H1 (cell line): ENCODE data around the gene COL5A2. TPM values are rescaled to one million over a fixed set of nuclear protein-coding genes. Genes with fewer than 3 reads are reported as not detected.

Experiments used
- CTCF ChIA-PET: fragments of 300-600 bp; sonication (Branson Sonifier 250); formaldehyde crosslinking; loops from one replicate; lab custom pipeline; 2021; ENCODE audit not compliant: partially characterized antibody; lab: Charles Lee
- POLR2A ChIA-PET: fragments of 300-600 bp; sonication (Branson Sonifier 250); formaldehyde crosslinking; loops from one replicate; lab custom pipeline; 2021; ENCODE audit warnings: inconsistent platforms; ENCODE audit not compliant: partially characterized antibody; lab: Charles Lee
- DNase-seq, 2 experiments: peaks; one replicate each; pipeline versions ENCODE4 v3.0.0 to v3.0.0-alpha.2; 2010 to 2022; ENCODE audit warnings: low spot score in 2 of 2, low read depth in 1 of 2, mixed read lengths in 1 of 2
- FAIRE-seq: peaks from 2 replicates; lab custom pipeline; 2011; peaks lifted over from hg19 to GRCh38; lab: Jason Lieb, UNC
- H2AFZ ChIP-seq: 2 replicates; pipeline ENCODE4 v1.8.1; 2012; ENCODE audit warnings: low read length, inconsistent platforms
- H2AK5ac ChIP-seq: 2 replicates; pipeline ENCODE4 v1.6.1; 2013; ENCODE audit warnings: low read depth, low read length
- H2BK120ac ChIP-seq: replicated peaks from 2 replicates; pipeline ENCODE3; 2013; ENCODE audit warnings: low read depth, low read length, inconsistent platforms
- H2BK12ac ChIP-seq: 2 replicates; pipeline ENCODE4 v1.6.1; 2013; ENCODE audit warnings: low read depth, low read length
- H2BK15ac ChIP-seq: 2 replicates; pipeline ENCODE4 v1.6.1; 2013; ENCODE audit warnings: low read length
- H2BK20ac ChIP-seq: 2 replicates; pipeline ENCODE4 v1.6.1; 2013; ENCODE audit warnings: low read length
- H2BK5ac ChIP-seq: 2 replicates; pipeline ENCODE4 v1.6.1; 2013; ENCODE audit warnings: low read depth, low read length
- H3K14ac ChIP-seq: 2 replicates; pipeline ENCODE4 v1.6.1; 2013; ENCODE audit warnings: inconsistent platforms; ENCODE audit not compliant: insufficient read length
- H3K18ac ChIP-seq: 2 replicates; pipeline ENCODE4 v1.6.1; 2013; ENCODE audit warnings: low read length; ENCODE audit errors: extremely low read depth
- H3K23ac ChIP-seq: 2 replicates; pipeline ENCODE4 v1.6.1; 2013; ENCODE audit warnings: inconsistent platforms; ENCODE audit not compliant: insufficient read length
- H3K23me2 ChIP-seq: 2 replicates; pipeline ENCODE4 v1.6.1; 2013; ENCODE audit warnings: low read depth, low read length
- H3K27ac ChIP-seq: 2 replicates; pipeline ENCODE4 v1.6.1; 2011; ENCODE audit warnings: low read depth, low read length, inconsistent platforms
- H3K27me3 ChIP-seq, 4 experiments: replicated peaks in 1 of 4; 1 replicate in 1 of 4; 2 replicates in 3 of 4; pipeline versions ENCODE4 v1.6.1 to v1.8.1; 2011 to 2013; ENCODE audit warnings: low read length in 3 of 4, mild to moderate bottlenecking in 3 of 4, inconsistent platforms in 2 of 4, mixed read lengths in 2 of 4, moderate library complexity in 1 of 4; ENCODE audit not compliant: control insufficient read depth in 3 of 4, insufficient read depth in 3 of 4; ENCODE audit errors: extremely low read depth in 1 of 4
- H3K36me3 ChIP-seq, 4 experiments: 2 replicates each; pipeline versions ENCODE4 v1.6.1 to v1.8.1; 2011 to 2013; ENCODE audit warnings: mild to moderate bottlenecking in 4 of 4, low read length in 3 of 4, moderate library complexity in 2 of 4, control low read depth in 1 of 4, inconsistent platforms in 1 of 4; ENCODE audit not compliant: insufficient read depth in 4 of 4, control insufficient read depth in 2 of 4
- H3K4ac ChIP-seq: replicated peaks from 2 replicates; pipeline ENCODE3; 2013; ENCODE audit warnings: low read length, low read depth, mixed read lengths, inconsistent platforms; ENCODE audit not compliant: insufficient read length
- H3K4me1 ChIP-seq, 4 experiments: replicated peaks in 1 of 4; 1 replicate in 1 of 4; 2 replicates in 3 of 4; pipeline versions ENCODE4 v1.6.1 to v1.8.1; 2011 to 2013; ENCODE audit warnings: low read length in 3 of 4, inconsistent platforms in 2 of 4, mixed read lengths in 1 of 4; ENCODE audit not compliant: insufficient read depth in 4 of 4, control insufficient read depth in 3 of 4
- H3K4me2 ChIP-seq, 2 experiments: 2 replicates each; pipeline versions ENCODE4 v1.6.1 to v1.8.1; 2011 to 2013; ENCODE audit warnings: low read depth in 2 of 2, low read length in 2 of 2, control low read depth in 1 of 2, inconsistent platforms in 1 of 2, mild to moderate bottlenecking in 1 of 2; ENCODE audit not compliant: insufficient read depth in 1 of 2
- H3K4me3 ChIP-seq, 4 experiments: fragments of 200-600, 300-600 bp in 1 of 4; sonication (generic), shearing (Covaris generic), sonication (Bioruptor Twin) in 1 of 4; 2 replicates each; pipeline versions ENCODE4 v1.5.1 to v1.8.1; 2011 to 2016; ENCODE audit warnings: low read length in 4 of 4, low read depth in 3 of 4, control low read depth in 2 of 4, inconsistent platforms in 2 of 4, mild to moderate bottlenecking in 2 of 4, mixed read lengths in 1 of 4, moderate library complexity in 1 of 4; ENCODE audit not compliant: insufficient read depth in 2 of 4; ENCODE audit errors: extremely low read depth in 1 of 4
- H3K56ac ChIP-seq: replicated peaks from 2 replicates; pipeline ENCODE3; 2013; ENCODE audit warnings: low read depth, mild to moderate bottlenecking, mixed read lengths, low read length, inconsistent platforms; ENCODE audit not compliant: insufficient read length
- H3K79me1 ChIP-seq: 2 replicates; pipeline ENCODE4 v1.6.1; 2013; ENCODE audit warnings: low read depth, low read length, control low read depth
- H3K79me2 ChIP-seq, 2 experiments: 2 replicates each; pipeline versions ENCODE4 v1.6.1 to v1.8.1; 2012 to 2013; ENCODE audit warnings: low read length in 2 of 2, mild to moderate bottlenecking in 2 of 2, inconsistent platforms in 1 of 2; ENCODE audit not compliant: insufficient read depth in 2 of 2, control insufficient read depth in 1 of 2
- H3K9ac ChIP-seq, 4 experiments: replicated peaks in 1 of 4; 1 replicate in 1 of 4; 2 replicates in 3 of 4; pipeline versions ENCODE4 v1.6.1 to v1.8.1; 2011 to 2013; ENCODE audit warnings: low read depth in 3 of 4, low read length in 3 of 4, control low read depth in 2 of 4, mild to moderate bottlenecking in 2 of 4, moderate library complexity in 2 of 4, inconsistent platforms in 1 of 4; ENCODE audit errors: extremely low read depth in 1 of 4
- H3K9me3 ChIP-seq, 2 experiments: 2 replicates each; pipeline versions ENCODE4 v1.6.1 to v1.8.1; 2012 to 2013; ENCODE audit warnings: mild to moderate bottlenecking in 2 of 2, moderate library complexity in 2 of 2, control low read depth in 1 of 2, inconsistent platforms in 1 of 2, low read depth in 1 of 2, low read length in 1 of 2, mixed read lengths in 1 of 2; ENCODE audit not compliant: insufficient read depth in 2 of 2
- H4K20me1 ChIP-seq, 2 experiments: replicated peaks in 1 of 2; 2 replicates each; pipeline versions ENCODE3 to v1.8.1; 2011 to 2013; ENCODE audit warnings: inconsistent platforms in 2 of 2, low read length in 2 of 2, mild to moderate bottlenecking in 1 of 2; ENCODE audit not compliant: insufficient read depth in 2 of 2, control insufficient read depth in 1 of 2
- H4K5ac ChIP-seq: 2 replicates; pipeline ENCODE4 v1.6.1; 2013; ENCODE audit warnings: low read length, low read depth, mixed read lengths, inconsistent platforms; ENCODE audit not compliant: insufficient read length
- H4K8ac ChIP-seq: 2 replicates; pipeline ENCODE4 v1.8.0; 2013; ENCODE audit warnings: mild to moderate bottlenecking, moderate library complexity, low read length, inconsistent platforms; ENCODE audit not compliant: insufficient read depth; ENCODE audit errors: extremely low read depth
- H4K91ac ChIP-seq: replicated peaks from 2 replicates; pipeline ENCODE3; 2013; ENCODE audit warnings: low read length, mixed read lengths, inconsistent platforms; ENCODE audit not compliant: insufficient read length
- GTF2F1 ChIP-seq: IDR thresholded peaks from 2 replicates; pipeline ENCODE4 v1.6.1; 2012; ENCODE audit warnings: low read depth, low read length, improper control_type of control experiment, borderline replicate concordance
- JUN ChIP-seq: IDR thresholded peaks from 2 replicates; pipeline ENCODE4 v1.6.1; 2011; ENCODE audit warnings: low read depth, mild to moderate bottlenecking, improper control_type of control experiment, low read length
- KDM1A ChIP-seq: fragments of 200-600, 300-600 bp; sonication (generic); IDR thresholded peaks from 2 replicates; pipeline ENCODE4 v1.7.1; 2016; ENCODE audit warnings: mild to moderate bottlenecking, low read length, borderline replicate concordance
- KDM4A ChIP-seq: IDR thresholded peaks from one replicate; pipeline ENCODE4 v1.7.1; 2012; ENCODE audit warnings: low read depth, mild to moderate bottlenecking, moderate library complexity, low read length, inconsistent platforms; ENCODE audit not compliant: severe bottlenecking
- KDM5A ChIP-seq: fragments of 200-600 bp; IDR thresholded peaks from 2 replicates; pipeline ENCODE4 v1.7.1; 2012; ENCODE audit warnings: mild to moderate bottlenecking, low read length, inconsistent platforms, mixed read lengths
- MAFK ChIP-seq: IDR thresholded peaks from 2 replicates; pipeline ENCODE4 v1.6.1; 2012; ENCODE audit warnings: low read depth, mild to moderate bottlenecking, improper control_type of control experiment, low read length
- POLR2A ChIP-seq, 2 experiments: IDR thresholded peaks; 1 replicate in 1 of 2; 2 replicates in 1 of 2; pipeline ENCODE4 v1.6.1; 2011; ENCODE audit warnings: low read depth in 2 of 2, low read length in 2 of 2, mild to moderate bottlenecking in 2 of 2; ENCODE audit errors: control extremely low read depth in 1 of 2
- RBBP5 ChIP-seq: IDR thresholded peaks from 2 replicates; pipeline ENCODE4 v1.7.1; 2012; ENCODE audit warnings: low read depth, mild to moderate bottlenecking, inconsistent platforms, low read length, moderate library complexity, borderline replicate concordance
- SAP30 ChIP-seq: fragments of 300-600 bp; sonication (generic); IDR thresholded peaks from 2 replicates; pipeline ENCODE4 v1.7.1; 2012; ENCODE audit warnings: low read length, moderate library complexity, mild to moderate bottlenecking, inconsistent platforms; ENCODE audit not compliant: insufficient read depth, insufficient replicate concordance
- SIX5 ChIP-seq: IDR thresholded peaks from 2 replicates; pipeline ENCODE4 v1.6.1; 2011; ENCODE audit warnings: mild to moderate bottlenecking, low read depth, low read length
- SP2 ChIP-seq: IDR thresholded peaks from 2 replicates; pipeline ENCODE4 v1.6.1; 2012; ENCODE audit warnings: mild to moderate bottlenecking, low read length, inconsistent platforms
- TEAD4 ChIP-seq: IDR thresholded peaks from 2 replicates; pipeline ENCODE4 v1.6.1; 2012; ENCODE audit warnings: low read depth, low read length, inconsistent platforms, mixed read lengths
- YY1 ChIP-seq: IDR thresholded peaks from 2 replicates; pipeline ENCODE4 v1.6.1; 2011; ENCODE audit warnings: low read depth, mild to moderate bottlenecking, low read length
- ZNF274 ChIP-seq: IDR thresholded peaks from 2 replicates; pipeline ENCODE4 v1.7.0; 2012; ENCODE audit warnings: low read length, borderline replicate concordance; ENCODE audit errors: extremely low read depth
- WGBS, 2 experiments: shearing (Covaris generic) in 1 of 2; methylation state at CpG; one replicate each; pipeline versions ENCODE4 v1.1.6 to v1.1.7; 2013 to 2015; ENCODE audit warnings: low lambda C conversion rate in 2 of 2, mixed read lengths in 2 of 2, inconsistent platforms in 1 of 2, low coverage in 1 of 2, missing lambda C conversion rate in 1 of 2; ENCODE audit not compliant: insufficient replicate concordance in 2 of 2, insufficient coverage in 1 of 2, insufficient read length in 1 of 2; ENCODE audit errors: extremely low coverage in 1 of 2, missing lambda C conversion rate in 1 of 2; 5-methylcytosine and 5-hydroxymethylcytosine counted together
- polyA plus RNA-seq, 7 experiments: library from polyadenylated mRNA; depleted of rRNA in 3 of 7; stranded (reverse) in 5 of 7; unstranded in 2 of 7; fragments of >200 nt in 5 of 7; fragments of 200-250 nt in 2 of 7; gene quantifications; 1 replicate in 5 of 7; 2 replicates in 1 of 7; 4 replicates in 1 of 7; pipeline versions ENCODE4 v1.2.1 to v1.2.3, GENCODE V29; 2011 to 2013; ENCODE audit warnings: missing spikeins in 2 of 7, mixed read lengths in 2 of 7
- total RNA-seq: library from RNA; stranded (reverse); fragmentation: NEBNext Ultra II Directional; extraction: Animal tissue kit (Norgen Biotek cat#: 25700); gene quantifications from 2 replicates; pipeline ENCODE4 v1.2.1, GENCODE V29; 2021

Gene COL5A2
- total and polyA plus RNA-seq, 2 of the 8 experiments (the other 6 are each of a cell fraction or from before 2014, with no cell fraction given): 4.7 to 24.2 TPM

- Histone ChIP-seq H3K4ac (no peak overlapping the region), H4K20me1 (no peaks in the 10 kb centered on the region), H2BK15ac (no peak overlapping the region), H3K23me2 (no peaks in the 10 kb centered on the region), H2BK12ac (no peak overlapping the region), H4K5ac (no peak overlapping the region), H3K4me3 (no peak overlapping the region), H3K79me1 (no peaks in the 10 kb centered on the region), H3K56ac (no peak overlapping the region), H2BK5ac (no peak overlapping the region), H3K27ac (no peak overlapping the region), H3K4me2 (no peak overlapping the region), H3K36me3 (no peaks in the 10 kb centered on the region), H3K79me2 (no peaks in the 10 kb centered on the region), H3K18ac (no peak overlapping the region), H3K9me3 (no peaks in the 10 kb centered on the region), H3K14ac (no peak overlapping the region), H2BK120ac (no peak overlapping the region), H4K8ac (no peak overlapping the region), H3K9ac (no peak overlapping the region), H3K23ac (no peak overlapping the region), H3K4me1 (no peaks in the 10 kb centered on the region), H3K27me3 (no peaks in the 10 kb centered on the region), H4K91ac (no peak overlapping the region), H2BK20ac (no peak overlapping the region), H2AFZ (no peak overlapping the region), H2AK5ac (no peak overlapping the region)
- ChIA-PET POLR2A (no interaction called here), CTCF (interaction anchor here (0.6 to 1.2 kb wide), 3 partner anchors 11 to 23 kb away, joined by 3 to 4 read pairs (median 3); no protein-coding TSS in a partner anchor)
- no peak for FAIRE-seq
- 87% methylated on average over 1 of the region's 1 CpG; no CpG with 5 or more reads in 1 of the 2 experiments for WGBS, 2 experiments
- DNase-seq: no peak
- TF ChIP-seq KDM4A: no peak
- no peak for TF ChIP-seq POLR2A (IDR thresholded peaks at IDR 0.05; ENCODE audit: control extremely low read depth in 1 of 2, low read depth in 2 of 2, low read length in 2 of 2)
- TF ChIP-seq SIX5: no peak
- no peak for TF ChIP-seq SAP30
- no peak for TF ChIP-seq GTF2F1
- TF ChIP-seq YY1: no peak
- no peak for TF ChIP-seq JUN
- no peak for TF ChIP-seq MAFK
- TF ChIP-seq ZNF274: no peak
- no peak for TF ChIP-seq KDM5A
- TF ChIP-seq RBBP5: no peak
- no peak for TF ChIP-seq SP2
- no peak for TF ChIP-seq TEAD4
- TF ChIP-seq KDM1A: no peak
Measured at GRCh38 chr2:189002079-189002478, 177.5 kb downstream of the COL5A2 start.
